C4-2B (cell line): ENCODE results near the gene ATP2B2.

Experiments
- ZFX ChIP-seq: fragments of 450-650 bp; IDR thresholded peaks from 2 replicates; pipeline ENCODE4 v1.6.1; 2017
- TF ChIP-seq, protein P1 (sequence below): fragments of 450-650 bp; conservative IDR thresholded peaks from 2 replicates; pipeline ENCODE4 v1.5.1; 2017; ENCODE audit warnings: mild to moderate bottlenecking

DNA sequence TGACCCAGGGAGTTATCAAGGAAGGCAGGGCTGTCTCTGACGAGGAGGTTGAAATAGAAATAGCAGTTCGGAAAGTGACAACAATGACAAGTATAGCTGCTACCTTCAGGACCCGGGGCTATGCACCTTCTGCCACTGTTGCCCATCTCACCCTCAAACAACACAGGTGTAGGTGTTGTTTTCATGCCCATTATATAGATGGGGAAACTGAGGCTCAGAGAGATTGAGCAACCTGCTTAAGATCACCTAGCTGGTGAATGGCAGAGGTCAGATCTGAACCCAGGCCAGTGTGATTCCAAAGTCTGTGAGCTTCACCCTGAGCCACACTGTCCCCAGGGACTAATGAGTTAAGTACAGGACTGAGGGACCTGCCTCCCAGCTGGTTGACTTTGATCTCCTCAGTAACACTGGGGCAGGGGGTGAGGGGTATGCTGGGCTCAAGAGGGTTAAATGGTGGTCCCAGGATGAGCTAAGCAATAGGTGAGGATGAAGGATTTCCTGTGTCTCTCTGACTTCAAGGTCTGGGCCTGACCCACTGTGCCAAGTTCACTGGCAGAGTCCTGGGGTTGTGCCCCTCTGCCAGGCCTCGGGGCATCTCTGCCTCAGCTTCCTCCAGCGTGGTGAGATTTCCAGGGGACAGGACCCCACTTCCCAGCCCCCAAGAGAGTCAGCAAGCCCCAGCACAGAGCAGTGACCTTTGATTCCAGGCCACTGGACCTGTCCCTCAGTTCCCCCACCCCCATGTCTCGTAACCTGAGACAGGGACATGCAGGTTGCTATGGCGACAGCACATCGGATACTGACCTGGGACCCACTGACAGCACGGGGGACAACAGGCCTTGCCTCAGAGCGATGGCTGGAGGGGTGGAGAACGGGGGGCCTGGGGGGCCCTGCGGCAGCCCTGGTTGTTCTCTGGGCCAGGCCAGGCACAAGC, 35.0 kb downstream of the ATP2B2 start:
- TF ChIP-seq, protein P1, sequence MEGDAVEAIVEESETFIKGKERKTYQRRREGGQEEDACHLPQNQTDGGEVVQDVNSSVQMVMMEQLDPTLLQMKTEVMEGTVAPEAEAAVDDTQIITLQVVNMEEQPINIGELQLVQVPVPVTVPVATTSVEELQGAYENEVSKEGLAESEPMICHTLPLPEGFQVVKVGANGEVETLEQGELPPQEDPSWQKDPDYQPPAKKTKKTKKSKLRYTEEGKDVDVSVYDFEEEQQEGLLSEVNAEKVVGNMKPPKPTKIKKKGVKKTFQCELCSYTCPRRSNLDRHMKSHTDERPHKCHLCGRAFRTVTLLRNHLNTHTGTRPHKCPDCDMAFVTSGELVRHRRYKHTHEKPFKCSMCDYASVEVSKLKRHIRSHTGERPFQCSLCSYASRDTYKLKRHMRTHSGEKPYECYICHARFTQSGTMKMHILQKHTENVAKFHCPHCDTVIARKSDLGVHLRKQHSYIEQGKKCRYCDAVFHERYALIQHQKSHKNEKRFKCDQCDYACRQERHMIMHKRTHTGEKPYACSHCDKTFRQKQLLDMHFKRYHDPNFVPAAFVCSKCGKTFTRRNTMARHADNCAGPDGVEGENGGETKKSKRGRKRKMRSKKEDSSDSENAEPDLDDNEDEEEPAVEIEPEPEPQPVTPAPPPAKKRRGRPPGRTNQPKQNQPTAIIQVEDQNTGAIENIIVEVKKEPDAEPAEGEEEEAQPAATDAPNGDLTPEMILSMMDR = no peak
- TF ChIP-seq ZFX = no peak
